HUES6 (cell line): Measurements from ENCODE around the gene NBPF1.
"Not testable (repeated sequence)": the region's sequence is repeated elsewhere in the genome, so short reads cannot be mapped to it uniquely, and the experiment has no call there.

ENCODE experiments used
- H3K27ac ChIP-seq: 2 replicates; pipeline ENCODE4 v1.7.0; 2013; ENCODE audit warnings: low read depth, mild to moderate bottlenecking, low read length, inconsistent platforms
- H3K27me3 ChIP-seq: 2 replicates; pipeline ENCODE4 v1.6.1; 2013; ENCODE audit warnings: low read length; ENCODE audit not compliant: control insufficient read depth, insufficient read depth
- H3K36me3 ChIP-seq: 2 replicates; pipeline ENCODE4 v1.6.1; 2013; ENCODE audit warnings: low read length; ENCODE audit not compliant: control insufficient read depth, insufficient read depth
- H3K4me1 ChIP-seq: 2 replicates; pipeline ENCODE4 v1.6.1; 2013; ENCODE audit warnings: low read length; ENCODE audit not compliant: control insufficient read depth, insufficient read depth
- H3K4me3 ChIP-seq: 2 replicates; pipeline ENCODE4 v1.5.1; 2013; ENCODE audit warnings: low read depth, low read length
- H3K9ac ChIP-seq: one replicate; pipeline ENCODE4 v1.6.1; 2013; ENCODE audit warnings: mild to moderate bottlenecking, low read length
- H3K9me3 ChIP-seq: 2 replicates; pipeline ENCODE4 v1.6.1; 2013; ENCODE audit warnings: low read depth, low read length; ENCODE audit not compliant: control insufficient read depth, insufficient read depth

Gene NBPF1

DNA sequence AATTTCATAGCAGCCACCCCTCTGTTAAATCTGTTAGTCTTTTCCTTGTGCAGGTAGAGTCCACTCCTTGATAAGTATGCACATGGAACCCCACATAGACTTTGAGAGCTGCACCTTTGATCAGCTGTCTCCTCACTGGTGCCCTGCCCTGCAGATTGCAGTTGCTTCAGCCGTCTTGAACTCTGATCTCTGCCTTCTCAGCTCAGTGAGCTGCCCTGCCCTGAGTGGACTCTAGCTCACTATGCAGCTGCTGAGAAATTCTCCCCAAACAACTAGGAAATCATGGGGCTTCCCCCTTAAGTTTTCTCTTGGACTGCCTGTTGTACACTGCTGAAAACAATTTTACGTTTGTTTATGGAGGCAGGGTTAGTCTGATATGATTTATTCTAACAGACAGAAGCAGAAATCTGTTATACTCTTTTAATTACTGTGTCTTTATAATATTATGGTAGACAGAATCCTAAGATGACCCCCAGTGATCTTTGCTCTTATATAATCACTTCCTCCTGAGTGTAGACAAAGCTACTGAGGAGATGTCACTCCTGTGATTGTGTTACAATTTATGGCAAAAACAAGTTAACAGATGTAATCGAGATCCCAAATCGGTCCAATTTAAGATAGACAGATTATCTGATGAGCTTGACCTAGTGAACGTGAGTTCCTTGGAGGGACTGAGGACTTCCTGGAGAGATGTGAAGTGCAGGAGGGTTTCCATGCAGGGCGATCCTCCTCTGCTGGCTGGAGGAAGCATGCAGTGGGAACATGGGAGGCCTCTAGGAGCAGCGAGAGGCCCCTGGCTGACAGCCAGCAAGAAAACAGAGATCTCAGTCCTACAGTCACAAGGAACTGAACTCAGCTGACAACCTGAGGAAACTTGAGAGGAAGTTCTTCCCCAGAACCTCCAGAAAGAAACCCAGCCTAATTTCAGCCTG is 12.2 kb downstream of the NBPF1 start:
- not testable (repeated sequence) for H3K9ac ChIP-seq, H3K4me1 ChIP-seq, H3K4me3 ChIP-seq, H3K36me3 ChIP-seq, H3K9me3 ChIP-seq, H3K27me3 ChIP-seq, H3K27ac ChIP-seq

DNA sequence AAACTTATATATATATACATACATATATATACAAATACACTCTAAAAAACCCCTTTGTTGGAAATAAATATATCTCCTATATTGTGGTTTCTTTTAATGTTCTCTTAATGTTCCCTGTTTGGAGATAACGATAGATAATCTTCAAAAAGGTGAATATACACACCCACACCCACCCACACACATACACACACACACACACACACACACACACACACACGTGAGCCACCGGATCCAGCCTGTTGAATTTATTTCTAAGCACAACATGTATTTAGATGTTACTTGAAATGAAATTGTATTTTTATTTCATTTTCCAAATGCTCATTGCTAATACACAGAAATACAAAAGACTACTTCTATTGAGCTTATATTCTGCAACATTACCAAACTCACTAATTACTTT is 14.0 kb downstream of the NBPF1 start:
- not testable (repeated sequence) for H3K27ac ChIP-seq

GRCh38 chr1:16595216-16595615 is 18.1 kb downstream of the NBPF1 start:
- H3K4me3 ChIP-seq, H3K36me3 ChIP-seq, H3K9ac ChIP-seq, H3K27me3 ChIP-seq, H3K4me1 ChIP-seq, H3K9me3 ChIP-seq, H3K27ac ChIP-seq: not testable (repeated sequence)

More for the DNA sequence above, 14.0 kb downstream of the NBPF1 start:
- not testable (repeated sequence) for H3K27me3 ChIP-seq, H3K4me1 ChIP-seq, H3K9me3 ChIP-seq, H3K4me3 ChIP-seq, H3K36me3 ChIP-seq, H3K9ac ChIP-seq

DNA sequence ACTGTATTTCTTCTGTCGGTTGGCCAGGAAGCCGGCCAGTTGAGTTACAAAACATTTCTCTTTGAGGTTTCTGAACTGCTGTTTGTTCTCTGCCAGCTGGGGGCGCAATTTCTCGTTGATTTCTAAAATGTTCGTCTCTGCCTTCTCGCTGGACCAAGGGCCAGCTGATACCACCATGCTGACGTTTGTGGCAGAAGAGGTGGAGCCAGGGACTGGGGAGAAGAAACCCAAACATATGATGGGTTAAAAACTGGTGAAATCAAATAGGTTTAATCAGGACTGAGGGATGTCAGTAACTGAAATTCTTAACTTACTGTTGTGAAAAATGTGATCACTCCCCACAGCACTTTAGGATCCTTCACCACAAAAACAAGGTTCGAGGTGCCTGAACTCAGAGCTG is 21.5 kb downstream of the NBPF1 start:
- H3K27ac ChIP-seq, H3K4me1 ChIP-seq, H3K9me3 ChIP-seq, H3K27me3 ChIP-seq, H3K4me3 ChIP-seq, H3K36me3 ChIP-seq, H3K9ac ChIP-seq: not testable (repeated sequence)

DNA sequence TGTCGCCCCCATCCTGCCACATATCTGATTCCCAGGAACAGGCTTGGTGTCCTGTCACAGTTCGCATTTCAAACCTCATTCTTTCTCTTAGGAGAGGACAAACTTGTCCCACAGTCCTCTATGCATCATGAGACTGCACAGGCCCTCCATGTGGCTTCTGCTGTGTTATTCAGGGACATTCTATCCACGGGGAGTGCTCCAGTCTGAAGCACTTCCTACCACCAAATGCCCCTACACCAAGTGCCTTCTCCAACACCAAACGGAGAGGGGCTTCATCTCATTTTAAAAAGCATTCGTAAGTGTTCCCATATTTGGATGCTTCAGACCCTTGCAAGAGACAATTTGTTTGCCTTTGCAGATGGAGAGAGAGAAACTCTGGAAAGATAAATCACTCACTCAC is 25.3 kb downstream of the NBPF1 start:
- not testable (repeated sequence) for H3K9ac ChIP-seq, H3K27me3 ChIP-seq, H3K4me1 ChIP-seq, H3K9me3 ChIP-seq, H3K27ac ChIP-seq, H3K4me3 ChIP-seq, H3K36me3 ChIP-seq

- not testable (repeated sequence) for H3K9ac ChIP-seq, H3K27ac ChIP-seq, H3K4me3 ChIP-seq, H3K9me3 ChIP-seq, H3K4me1 ChIP-seq, H3K27me3 ChIP-seq, H3K36me3 ChIP-seq
Measured at GRCh38 chr1:16587639-16588038, 25.7 kb downstream of the NBPF1 start.

DNA sequence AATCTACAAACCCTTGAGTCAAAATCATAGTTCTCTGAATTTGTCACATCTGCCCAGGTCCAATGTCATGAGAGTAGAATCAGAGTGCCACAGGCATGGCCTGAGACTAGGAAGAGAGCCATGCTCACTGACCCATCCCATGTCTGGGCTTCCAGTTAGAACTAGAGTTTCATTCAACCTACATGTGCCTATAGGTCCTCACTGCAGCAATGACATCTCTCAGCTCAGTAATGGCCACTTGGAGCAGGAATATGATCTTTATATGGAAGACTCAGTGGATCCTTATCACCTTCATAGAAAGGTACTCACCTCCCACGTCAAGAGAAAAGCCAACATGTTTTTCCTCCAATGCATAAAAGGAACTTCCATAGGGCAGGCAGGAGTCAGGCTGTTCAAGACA is 48.0 kb downstream of the NBPF1 start:
- H3K27ac ChIP-seq, H3K9me3 ChIP-seq, H3K4me3 ChIP-seq, H3K36me3 ChIP-seq, H3K4me1 ChIP-seq, H3K27me3 ChIP-seq, H3K9ac ChIP-seq: not testable (repeated sequence)

DNA sequence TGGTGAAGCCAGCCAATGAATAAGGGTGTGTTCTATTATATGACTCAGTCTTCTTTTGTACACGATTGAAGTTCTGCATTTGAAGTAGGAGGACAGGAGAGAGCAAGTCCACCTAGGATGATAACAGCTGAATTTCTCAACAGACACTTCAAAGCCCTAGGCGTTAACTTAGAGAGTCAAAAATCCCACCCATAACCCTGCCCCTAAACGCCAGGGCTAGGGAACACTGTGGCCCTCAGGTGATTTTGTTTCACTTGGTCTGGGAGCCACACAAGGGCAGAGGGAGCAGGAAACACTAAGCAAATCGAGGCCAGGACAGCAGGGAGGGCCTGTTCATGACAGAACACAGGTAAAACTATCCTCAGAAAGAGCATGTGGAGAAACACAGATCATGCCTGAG is 52.3 kb downstream of the NBPF1 start:
- H3K4me1 ChIP-seq, H3K36me3 ChIP-seq, H3K27me3 ChIP-seq, H3K9me3 ChIP-seq, H3K27ac ChIP-seq, H3K4me3 ChIP-seq, H3K9ac ChIP-seq: not testable (repeated sequence)

DNA sequence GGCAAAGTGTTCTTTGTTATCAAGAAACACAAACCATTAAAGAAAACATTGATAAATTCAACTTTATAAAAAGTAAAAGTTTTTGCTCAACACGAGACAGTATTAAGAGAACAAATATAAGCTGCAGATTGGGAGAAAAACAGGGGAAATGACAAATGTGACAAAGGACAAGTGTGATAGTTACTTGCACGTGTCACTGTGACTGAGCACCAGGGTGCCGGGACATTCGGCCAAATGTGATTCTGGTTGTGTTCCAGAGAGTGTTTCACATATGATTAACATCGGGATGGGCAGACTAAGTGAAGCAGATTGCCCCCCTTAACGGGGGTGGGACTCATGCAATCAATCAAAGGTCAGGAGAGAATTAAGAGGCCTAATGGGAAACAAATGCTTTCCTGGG is 52.9 kb downstream of the NBPF1 start:
- H3K9ac ChIP-seq, H3K27ac ChIP-seq, H3K4me1 ChIP-seq, H3K27me3 ChIP-seq, H3K36me3 ChIP-seq, H3K4me3 ChIP-seq, H3K9me3 ChIP-seq: not testable (repeated sequence)

DNA sequence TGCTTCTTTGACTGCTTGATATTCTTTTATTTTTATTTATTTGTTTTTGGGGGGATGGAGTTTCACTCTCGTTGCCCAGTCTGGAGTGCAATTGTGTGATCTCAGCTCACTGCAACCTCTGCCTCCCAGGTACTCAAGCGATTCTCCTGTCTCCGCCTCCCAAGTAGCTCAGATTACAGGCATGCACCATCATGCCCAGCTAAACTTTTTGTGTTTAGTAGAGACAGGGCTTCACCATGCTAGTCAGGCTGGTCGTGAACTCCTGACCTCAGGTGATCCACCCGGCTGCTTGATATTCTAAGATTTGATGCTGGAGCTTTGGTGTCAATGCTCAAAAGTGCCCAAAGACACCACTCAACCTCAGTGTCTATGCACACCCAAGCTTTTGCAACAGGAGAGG is 53.7 kb downstream of the NBPF1 start:
- not testable (repeated sequence) for H3K4me3 ChIP-seq, H3K27ac ChIP-seq, H3K4me1 ChIP-seq, H3K36me3 ChIP-seq, H3K27me3 ChIP-seq, H3K9ac ChIP-seq, H3K9me3 ChIP-seq

GRCh38 chr1:16557034-16557433 is 56.3 kb downstream of the NBPF1 start:
- H3K4me3 ChIP-seq, H3K27me3 ChIP-seq, H3K4me1 ChIP-seq, H3K36me3 ChIP-seq, H3K27ac ChIP-seq, H3K9ac ChIP-seq, H3K9me3 ChIP-seq: not testable (repeated sequence)

GRCh38 chr1:16553244-16553643 is 60.1 kb downstream of the NBPF1 start:
- not testable (repeated sequence) for H3K27me3 ChIP-seq, H3K4me1 ChIP-seq, H3K4me3 ChIP-seq, H3K27ac ChIP-seq, H3K36me3 ChIP-seq, H3K9ac ChIP-seq, H3K9me3 ChIP-seq
